Measurements from ENCODE around the gene PTGIR. TPM values are rescaled to one million over a fixed set of nuclear protein-coding genes. Genes with fewer than 3 reads are reported as not detected.

The PTGIR gene
- polyA plus RNA-seq, 1 donor from 2014 or later: 0.21 TPM

DNA sequence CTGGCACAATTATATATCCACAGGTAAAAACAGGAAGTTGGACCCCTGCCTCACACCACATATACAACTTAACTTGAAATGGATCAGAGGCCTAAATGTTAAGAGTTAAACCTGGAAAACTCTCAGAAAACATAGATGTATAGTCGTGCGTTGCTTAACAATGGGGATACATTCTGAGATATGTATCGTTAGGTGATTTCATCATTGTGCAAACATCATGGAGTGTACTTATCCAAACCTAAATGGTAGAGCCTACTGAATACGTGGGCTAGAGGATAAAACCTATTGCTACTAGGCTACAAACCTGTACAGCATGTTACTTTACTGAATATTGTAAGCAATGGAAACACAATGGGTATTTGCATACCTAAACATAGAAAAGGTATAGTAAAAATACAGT, 38.6 kb downstream of the PTGIR start:
- H3K4me3 Mint-ChIP-seq: no peak overlapping the region
- peaks cover 2% of the 10 kb centered on the region for H3K27me3 Mint-ChIP-seq

GRCh38 chr19:46585539-46585938, 39.4 kb downstream of the PTGIR start:
- Mint-ChIP-seq H3K27ac (no peak overlapping the region), H3K36me3 (peaks cover 2% of the 10 kb centered on the region), H3K9me3 (no peaks in the 10 kb centered on the region), H3K4me3 (no peak overlapping the region), H3K27me3 (peaks cover 2% of the 10 kb centered on the region), H3K4me1 (peaks cover 0 to 2% (median 1%) of the 10 kb centered on the region in 3 donors)

More for the DNA sequence above, 38.6 kb downstream of the PTGIR start:
- H3K9me3 Mint-ChIP-seq: peaks cover 0 to 4% (median 0%) of the 10 kb centered on the region in 3 donors
- H3K27ac Mint-ChIP-seq: no peak overlapping the region
- peaks cover 2% of the 10 kb centered on the region for H3K36me3 Mint-ChIP-seq
- peaks cover 0 to 2% (median 1%) of the 10 kb centered on the region in 3 donors for H3K4me1 Mint-ChIP-seq

- H3K4me1 Mint-ChIP-seq: peaks cover 4 to 13% (median 4%) of the 10 kb centered on the region in 3 donors
- no peak overlapping the region for H3K4me3 Mint-ChIP-seq
- H3K9me3 Mint-ChIP-seq: peaks cover 0 to 4% (median 2%) of the 10 kb centered on the region in 3 donors
- H3K27ac Mint-ChIP-seq: no peak overlapping the region
- peaks cover 3% of the 10 kb centered on the region for H3K36me3 Mint-ChIP-seq
- H3K27me3 Mint-ChIP-seq: peaks cover 2% of the 10 kb centered on the region
Observed at GRCh38 chr19:46580247-46580646, 44.6 kb downstream of the PTGIR start.

DNA sequence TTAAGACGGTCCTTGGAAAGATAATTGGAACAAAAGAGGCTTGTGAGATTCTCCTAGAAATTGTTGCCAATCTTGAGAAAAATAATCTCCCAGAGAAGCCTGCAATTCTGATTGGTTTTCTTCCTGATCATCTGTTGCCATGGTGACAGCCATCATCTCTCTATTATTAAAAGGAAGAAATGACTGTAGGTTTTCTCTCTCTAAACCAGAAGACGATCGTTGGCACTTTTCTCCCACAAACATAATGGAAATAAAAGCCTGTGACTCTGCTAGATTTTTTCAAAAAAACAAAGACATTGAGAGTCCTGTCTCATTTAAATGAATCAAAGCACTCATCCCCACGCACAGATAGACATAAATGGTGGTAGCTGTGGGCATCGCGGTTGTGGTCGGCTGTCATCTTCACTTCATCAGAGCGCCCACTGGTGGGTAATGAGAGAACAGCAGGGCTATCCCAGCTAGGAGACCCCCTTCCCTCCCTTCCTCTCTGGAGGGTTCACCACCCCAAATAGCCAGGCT, 45.5 kb downstream of the PTGIR start:
- Mint-ChIP-seq H3K27me3 (peaks cover 3% of the 10 kb centered on the region), H3K36me3 (peaks cover 3% of the 10 kb centered on the region), H3K9me3 (peaks cover 0 to 4% (median 2%) of the 10 kb centered on the region in 3 donors), H3K27ac (no peak overlapping the region), H3K4me3 (no peak overlapping the region), H3K4me1 (peaks cover 4 to 13% (median 4%) of the 10 kb centered on the region in 3 donors)

- no peak overlapping the region for H3K4me3 Mint-ChIP-seq
- H3K4me1 Mint-ChIP-seq: peaks cover 4 to 11% (median 4%) of the 10 kb centered on the region in 3 donors
- H3K27ac Mint-ChIP-seq: no peak overlapping the region
- peaks cover 7% of the 10 kb centered on the region for H3K36me3 Mint-ChIP-seq
- peaks cover 0 to 4% (median 2%) of the 10 kb centered on the region in 3 donors for H3K9me3 Mint-ChIP-seq
- H3K27me3 Mint-ChIP-seq: peaks cover 1% of the 10 kb centered on the region
Observed at GRCh38 chr19:46578450-46578849, 46.4 kb downstream of the PTGIR start.

- Mint-ChIP-seq H3K9me3 (peaks cover 0 to 4% (median 2%) of the 10 kb centered on the region in 3 donors), H3K4me3 (no peak overlapping the region), H3K4me1 (peaks cover 4 to 11% (median 5%) of the 10 kb centered on the region in 3 donors), H3K27ac (no peak overlapping the region), H3K27me3 (peaks cover 1% of the 10 kb centered on the region), H3K36me3 (peaks cover 11% of the 10 kb centered on the region)
Observed at GRCh38 chr19:46574533-46574932, 50.4 kb downstream of the PTGIR start.

GRCh38 chr19:46573679-46574498, 51.0 kb downstream of the PTGIR start:
- Mint-ChIP-seq H3K4me1 (peaks cover 4 to 9% (median 5%) of the 10 kb centered on the region in 3 donors), H3K9me3 (peaks cover 0 to 4% (median 2%) of the 10 kb centered on the region in 3 donors), H3K27ac (no peak overlapping the region), H3K27me3 (peaks cover 1% of the 10 kb centered on the region), H3K4me3 (no peak overlapping the region), H3K36me3 (peaks cover 11% of the 10 kb centered on the region)

DNA sequence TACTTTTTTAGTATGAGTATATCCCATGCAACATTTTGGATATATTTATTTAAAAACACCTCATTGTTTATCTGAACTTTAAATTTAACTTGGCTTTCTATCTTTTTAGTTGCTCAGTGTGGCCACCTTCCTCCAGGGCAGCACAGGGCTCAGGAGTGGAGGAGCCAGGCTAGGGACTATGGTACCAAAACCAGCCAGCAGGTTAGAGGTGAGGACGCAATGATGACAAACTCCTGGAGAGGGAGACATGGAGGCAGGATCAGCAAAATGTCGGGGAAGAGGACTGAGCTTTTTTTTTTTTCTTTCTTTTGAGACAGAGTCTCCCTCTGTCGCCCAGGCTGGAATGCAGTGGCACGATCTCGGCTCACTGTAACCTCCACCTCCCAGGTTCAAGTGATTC, 53.4 kb downstream of the PTGIR start:
- Mint-ChIP-seq H3K4me1 (peaks cover 1 to 4% (median 4%) of the 10 kb centered on the region in 3 donors), H3K27me3 (peaks cover 3% of the 10 kb centered on the region), H3K36me3 (peaks cover 9% of the 10 kb centered on the region), H3K27ac (no peak overlapping the region), H3K4me3 (no peak overlapping the region), H3K9me3 (no peaks in the 10 kb centered on the region)

Other genes with a start within 250 kb of the PTGIR start
- gene CCDC8, start 211.5 kb downstream of the PTGIR start, polyA plus RNA-seq: not detected
- gene PNMA8C, start 196.2 kb downstream of the PTGIR start, polyA plus RNA-seq: not detected
- not detected for gene PNMA8A, start 153.5 kb downstream of the PTGIR start, polyA plus RNA-seq
- gene PNMA8B, start 129.2 kb downstream of the PTGIR start, polyA plus RNA-seq: not detected
- 81.2 TPM for gene CALM3, start 23.8 kb downstream of the PTGIR start, polyA plus RNA-seq
- gene GNG8, start 11.1 kb upstream of the PTGIR start, polyA plus RNA-seq: not detected
- gene DACT3, start 36.1 kb upstream of the PTGIR start, polyA plus RNA-seq: not detected
- gene PRKD2, start 92.0 kb upstream of the PTGIR start, polyA plus RNA-seq: 143 TPM
- 5.9 TPM for gene FKRP, start 121.0 kb upstream of the PTGIR start, polyA plus RNA-seq
- gene STRN4, start 121.4 kb upstream of the PTGIR start, polyA plus RNA-seq: 33.3 TPM
- 38.2 TPM for gene SLC1A5, start 163.5 kb upstream of the PTGIR start, polyA plus RNA-seq
- 76.8 TPM for gene AP2S1, start 225.8 kb upstream of the PTGIR start, polyA plus RNA-seq
- gene ARHGAP35, start 235.9 kb upstream of the PTGIR start, polyA plus RNA-seq: 4.4 TPM

All from IgD-negative memory B cell (primary cell).